Ovary (tissue), 9 donors: ENCODE results near the gene KAT6B. TPM values are rescaled to one million over a fixed set of nuclear protein-coding genes. Genes with fewer than 3 reads are reported as not detected.
A peak's percentile ranks its signal among the peaks of the same experiment; 100 is the strongest.

Experiments used
- DNase-seq, 5 donors: peaks; one replicate each; pipeline ENCODE4 v3.0.0-alpha.2; 2019 to 2020
- H3K27ac ChIP-seq, 2 donors: fragments of 200-600 bp; one replicate each; pipeline versions ENCODE4 v1.5.1 to v1.8.0; 2019 to 2022
- H3K27me3 ChIP-seq: fragments of 200-600 bp; one replicate; pipeline ENCODE4 v1.8.0; 2022
- H3K36me3 ChIP-seq: fragments of 200-600 bp; sonication (generic); one replicate; pipeline ENCODE4 v1.5.1; 2019
- H3K4me1 ChIP-seq: one replicate; pipeline ENCODE4 v1.8.1; 2013; ENCODE audit warnings: mild to moderate bottlenecking, moderate library complexity; ENCODE audit not compliant: insufficient read depth
- H3K4me3 ChIP-seq: fragments of 200-600 bp; sonication (generic); one replicate; pipeline ENCODE4 v1.5.1; 2017
- H3K9me3 ChIP-seq, 2 donors: fragments of 200-600 bp in 1 of 2; sonication (generic) in 1 of 2; one replicate each; pipeline versions ENCODE4 v1.5.1 to v1.8.1; 2013 to 2019; ENCODE audit warnings: mild to moderate bottlenecking in 1 of 2, moderate library complexity in 1 of 2
- CTCF ChIP-seq, 3 donors: fragments of 450-650 bp in 2 of 3; fragments of 200-600 bp in 1 of 3; IDR thresholded peaks; one replicate each; pipeline versions ENCODE4 v1.5.1 to v1.8.0; 2016 to 2022; ENCODE audit warnings: antibody characterized with exemption in 3 of 3, mild to moderate bottlenecking in 1 of 3
- EP300 ChIP-seq: sonication (generic); formaldehyde crosslinking; IDR thresholded peaks from one replicate; pipeline ENCODE4 v1.6.1; 2017; ENCODE audit warnings: antibody characterized with exemption
- POLR2A ChIP-seq: fragments of 450-650 bp; IDR thresholded peaks from one replicate; pipeline ENCODE4 v1.6.1; 2017; ENCODE audit warnings: antibody characterized with exemption, mild to moderate bottlenecking, moderate library complexity
- WGBS, 3 donors: extraction: QIAGEN DNeasy Blood & Tissue Kit in 1 of 3; methylation state at CpG; one replicate each; pipeline versions ENCODE4 v1.1.5 to v1.1.7; 2013 to 2017; 5-methylcytosine and 5-hydroxymethylcytosine counted together
- intact Hi-C, 4 donors: fragments of 100-400 bp; cut with DNase I; formaldehyde crosslinking; loops; one replicate each; pipeline versions ENCODE4 v1.11.0 to v1.15.1; 2022 to 2023
- polyA plus RNA-seq, 2 donors: library from polyadenylated mRNA; stranded (reverse); fragments of 200-250 nt in 1 of 2; fragments of 350-450 nt in 1 of 2; fragmentation: Illumina TruSeq in 1 of 2; extraction: RNeasy Lipid Tissue Mini Kit (QIAGEN cat#74804) in 1 of 2; gene quantifications; one replicate each; pipeline ENCODE4 v1.2.3, GENCODE V29; 2013 to 2014
- total RNA-seq, 7 donors: library from RNA; depleted of rRNA in 2 of 7; stranded (reverse); fragments of >200 nt in 2 of 7; fragmentation: NEBNext Ultra II Directional in 3 of 7; extraction: Animal tissue kit (Norgen Biotek cat#: 25700) in 3 of 7; gene quantifications; one replicate each; pipeline versions ENCODE4 v1.1.0 to v1.2.4, GENCODE V29; 2016 to 2023
- donor health status: DM: no; HTN: no; CAD: no; lungs with moderate emphysema.
- donor health status: DM: no; HTN: no; CAD: no.
- donor health status: Bipolar disorder and iron deficiency.
- donor health status: DM: yes; HTN: yes; CAD: no.
- donor health status: DM: no; HTN: no; CAD: no.
- donor health status: DM: yes; HTN: yes; CAD: no.

KAT6B gene
- total and polyA plus RNA-seq, 9 donors, result 14.9 to 61.6 (median 49.2) TPM

GRCh38 chr10:75066271-75066670, 239.9 kb downstream of the KAT6B start:
- intact Hi-C loops, result no loop called here
- Histone ChIP-seq H3K27ac (no peak overlapping the region), H3K36me3 (no peaks in the 10 kb centered on the region), H3K4me1 (peaks cover 2% of the 10 kb centered on the region), H3K27me3 (no peaks in the 10 kb centered on the region), H3K9me3 (no peaks in the 10 kb centered on the region), H3K4me3 (no peak overlapping the region)
- no peak for TF ChIP-seq EP300
- no peak for TF ChIP-seq POLR2A
- TF ChIP-seq CTCF (IDR thresholded peaks at IDR 0.05), result no peak
- no peak for DNase-seq
- 90 to 92% (median 90%) methylated on average over 5 of the region's 5 CpGs for WGBS, 3 donors

GRCh38 chr10:75067272-75067671, 240.9 kb downstream of the KAT6B start:
- Histone ChIP-seq H3K27me3 (no peaks in the 10 kb centered on the region), H3K36me3 (no peaks in the 10 kb centered on the region)
- no peak for DNase-seq

GRCh38 chr10:75068523-75068922, 242.1 kb downstream of the KAT6B start:
- Histone ChIP-seq H3K27me3 (no peaks in the 10 kb centered on the region), H3K36me3 (no peaks in the 10 kb centered on the region), H3K27ac (no peak overlapping the region), H3K4me3 (no peak overlapping the region), H3K4me1 (peaks cover 3% of the 10 kb centered on the region), H3K9me3 (no peaks in the 10 kb centered on the region)
- intact Hi-C loops, result no loop called here
- no peak for DNase-seq
- no peak for TF ChIP-seq CTCF (IDR thresholded peaks at IDR 0.05)
- TF ChIP-seq POLR2A, result no peak
- no peak for TF ChIP-seq EP300
- 73 to 87% (median 75%) methylated on average over 6 of the region's 6 CpGs for WGBS, 3 donors

More at GRCh38 chr10:75067272-75067671, 240.9 kb downstream of the KAT6B start:
- Histone ChIP-seq H3K4me3 (no peak overlapping the region), H3K9me3 (no peaks in the 10 kb centered on the region), H3K4me1 (peaks cover 3% of the 10 kb centered on the region), H3K27ac (no peak overlapping the region)
- intact Hi-C loops, result no loop called here
- 80 to 83% (median 82%) methylated on average over 7 of the region's 7 CpGs for WGBS, 3 donors
- no peak for TF ChIP-seq POLR2A

GRCh38 chr10:75070476-75070875, 244.1 kb downstream of the KAT6B start:
- peaks cover 3% of the 10 kb centered on the region for H3K4me1 ChIP-seq
- no peak for DNase-seq
- H3K36me3 ChIP-seq, result no peaks in the 10 kb centered on the region
- no peaks in the 10 kb centered on the region for H3K9me3 ChIP-seq
- intact Hi-C loops, result no loop called here
- TF ChIP-seq CTCF (IDR thresholded peaks at IDR 0.05), result no peak
- no peak for TF ChIP-seq EP300
- TF ChIP-seq POLR2A, result no peak
- H3K27me3 ChIP-seq, result no peaks in the 10 kb centered on the region
- WGBS, 3 donors, result 82 to 86% (median 82%) methylated on average over 11 of the region's 11 CpGs
- no peak overlapping the region for H3K4me3 ChIP-seq
- peak overlapping the region in 1 of 2 donors; percentile 29 for H3K27ac ChIP-seq

GRCh38 chr10:75070961-75071428, 244.6 kb downstream of the KAT6B start:
- no peaks in the 10 kb centered on the region for H3K9me3 ChIP-seq
- WGBS, 3 donors, result 41 to 55% (median 46%) methylated on average over 7 of the region's 7 CpGs
- no peaks in the 10 kb centered on the region for H3K27me3 ChIP-seq
- no peaks in the 10 kb centered on the region for H3K36me3 ChIP-seq
- H3K27ac ChIP-seq, result peak overlapping the region in 1 of 2 donors; percentile 29
- H3K4me1 ChIP-seq, result peaks cover 3% of the 10 kb centered on the region
- H3K4me3 ChIP-seq, result no peak overlapping the region
- peak in 2 of 5 donors; percentile 27 to 57 for DNase-seq
- TF ChIP-seq EP300 (no peak), POLR2A (no peak), CTCF (IDR thresholded peaks at IDR 0.05) (no peak)
- intact Hi-C loops, result no loop called here
